Ishikawa (cell line): Measurements from ENCODE around the gene GSTA4.

Experiments used
- CEBPB ChIP-seq: IDR thresholded peaks from 2 replicates; pipeline ENCODE4 v1.6.1; 2012
- CREB1 ChIP-seq: IDR thresholded peaks from 2 replicates; pipeline ENCODE4 v1.6.1; 2012; ENCODE audit warnings: low read depth
- EGR1 ChIP-seq: IDR thresholded peaks from 2 replicates; pipeline ENCODE4 v1.6.1; 2012
- EP300 ChIP-seq: IDR thresholded peaks from 2 replicates; pipeline ENCODE4 v1.6.1; 2012; ENCODE audit warnings: borderline replicate concordance
- NFIC ChIP-seq: IDR thresholded peaks from 2 replicates; pipeline ENCODE4 v1.6.1; 2012
- RAD21 ChIP-seq: IDR thresholded peaks from 2 replicates; pipeline ENCODE4 v1.6.1; 2012; ENCODE audit warnings: low read depth
- TAF1 ChIP-seq: IDR thresholded peaks from 2 replicates; pipeline ENCODE4 v1.6.1; 2012; ENCODE audit warnings: low read depth, mild to moderate bottlenecking
- TCF12 ChIP-seq: IDR thresholded peaks from 2 replicates; pipeline ENCODE4 v1.6.1; 2012; ENCODE audit warnings: low read depth
- TEAD4 ChIP-seq: IDR thresholded peaks from 2 replicates; pipeline ENCODE4 v1.6.1; 2012
- YY1 ChIP-seq: IDR thresholded peaks from 2 replicates; pipeline ENCODE4 v1.6.1; 2012; ENCODE audit warnings: low read depth
- ZBTB7A ChIP-seq: IDR thresholded peaks from 2 replicates; pipeline ENCODE4 v1.6.1; 2012; ENCODE audit warnings: low read depth
- TF ChIP-seq, protein P1 (sequence below): IDR thresholded peaks from 2 replicates; pipeline ENCODE4 v1.6.1; 2012; ENCODE audit warnings: low read depth, mild to moderate bottlenecking
- TF ChIP-seq, protein P2 (sequence below): IDR thresholded peaks from 2 replicates; pipeline ENCODE4 v1.6.1; 2012
- TF ChIP-seq, protein P3 (sequence below): IDR thresholded peaks from 2 replicates; pipeline ENCODE4 v1.6.1; 2012

DNA sequence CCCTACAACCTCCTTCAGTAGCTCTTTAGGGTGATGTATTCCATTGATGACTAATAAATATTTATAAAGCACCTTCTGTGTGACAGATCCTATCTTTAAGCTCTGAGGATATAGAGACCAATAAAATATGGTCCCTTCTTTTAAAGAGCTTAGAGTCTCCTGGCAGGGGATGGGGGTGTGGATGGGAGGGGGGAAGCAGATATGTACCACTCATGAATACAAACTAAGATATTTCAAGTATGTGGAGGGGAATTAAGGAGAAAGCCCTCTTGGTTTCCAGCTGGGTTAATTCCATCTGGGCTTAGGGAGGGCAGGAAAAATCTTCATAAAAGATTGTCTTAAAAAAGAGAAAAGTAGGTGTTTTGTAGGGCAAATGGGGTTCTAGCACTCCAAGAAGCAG lies 48.5 kb upstream of the GSTA4 start:
- no peak for TF ChIP-seq TAF1
- TF ChIP-seq CEBPB, result no peak
- TF ChIP-seq EP300, result no peak
- no peak for TF ChIP-seq NFIC
- TF ChIP-seq TEAD4, result no peak
- no peak for TF ChIP-seq EGR1
- TF ChIP-seq CREB1, result no peak
- TF ChIP-seq, protein P1, sequence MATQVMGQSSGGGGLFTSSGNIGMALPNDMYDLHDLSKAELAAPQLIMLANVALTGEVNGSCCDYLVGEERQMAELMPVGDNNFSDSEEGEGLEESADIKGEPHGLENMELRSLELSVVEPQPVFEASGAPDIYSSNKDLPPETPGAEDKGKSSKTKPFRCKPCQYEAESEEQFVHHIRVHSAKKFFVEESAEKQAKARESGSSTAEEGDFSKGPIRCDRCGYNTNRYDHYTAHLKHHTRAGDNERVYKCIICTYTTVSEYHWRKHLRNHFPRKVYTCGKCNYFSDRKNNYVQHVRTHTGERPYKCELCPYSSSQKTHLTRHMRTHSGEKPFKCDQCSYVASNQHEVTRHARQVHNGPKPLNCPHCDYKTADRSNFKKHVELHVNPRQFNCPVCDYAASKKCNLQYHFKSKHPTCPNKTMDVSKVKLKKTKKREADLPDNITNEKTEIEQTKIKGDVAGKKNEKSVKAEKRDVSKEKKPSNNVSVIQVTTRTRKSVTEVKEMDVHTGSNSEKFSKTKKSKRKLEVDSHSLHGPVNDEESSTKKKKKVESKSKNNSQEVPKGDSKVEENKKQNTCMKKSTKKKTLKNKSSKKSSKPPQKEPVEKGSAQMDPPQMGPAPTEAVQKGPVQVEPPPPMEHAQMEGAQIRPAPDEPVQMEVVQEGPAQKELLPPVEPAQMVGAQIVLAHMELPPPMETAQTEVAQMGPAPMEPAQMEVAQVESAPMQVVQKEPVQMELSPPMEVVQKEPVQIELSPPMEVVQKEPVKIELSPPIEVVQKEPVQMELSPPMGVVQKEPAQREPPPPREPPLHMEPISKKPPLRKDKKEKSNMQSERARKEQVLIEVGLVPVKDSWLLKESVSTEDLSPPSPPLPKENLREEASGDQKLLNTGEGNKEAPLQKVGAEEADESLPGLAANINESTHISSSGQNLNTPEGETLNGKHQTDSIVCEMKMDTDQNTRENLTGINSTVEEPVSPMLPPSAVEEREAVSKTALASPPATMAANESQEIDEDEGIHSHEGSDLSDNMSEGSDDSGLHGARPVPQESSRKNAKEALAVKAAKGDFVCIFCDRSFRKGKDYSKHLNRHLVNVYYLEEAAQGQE, result no peak
- TF ChIP-seq RAD21, result no peak
- no peak for TF ChIP-seq TCF12
- TF ChIP-seq YY1, result no peak
- TF ChIP-seq, protein P2, sequence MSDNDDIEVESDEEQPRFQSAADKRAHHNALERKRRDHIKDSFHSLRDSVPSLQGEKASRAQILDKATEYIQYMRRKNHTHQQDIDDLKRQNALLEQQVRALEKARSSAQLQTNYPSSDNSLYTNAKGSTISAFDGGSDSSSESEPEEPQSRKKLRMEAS, result no peak
- TF ChIP-seq, protein P3, sequence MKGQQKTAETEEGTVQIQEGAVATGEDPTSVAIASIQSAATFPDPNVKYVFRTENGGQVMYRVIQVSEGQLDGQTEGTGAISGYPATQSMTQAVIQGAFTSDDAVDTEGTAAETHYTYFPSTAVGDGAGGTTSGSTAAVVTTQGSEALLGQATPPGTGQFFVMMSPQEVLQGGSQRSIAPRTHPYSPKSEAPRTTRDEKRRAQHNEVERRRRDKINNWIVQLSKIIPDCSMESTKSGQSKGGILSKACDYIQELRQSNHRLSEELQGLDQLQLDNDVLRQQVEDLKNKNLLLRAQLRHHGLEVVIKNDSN, result no peak
- no peak for TF ChIP-seq ZBTB7A
